ENCODE results near the gene ZNF778.

ZNF778 gene

GRCh38 chr16:89278441-89279240 lies 61.1 kb downstream of the ZNF778 start:
- DNase-seq: no peak

- no peak for DNase-seq
Measured at GRCh38 chr16:89279666-89280481, 62.4 kb downstream of the ZNF778 start.

- DNase-seq: no peak
Measured at GRCh38 chr16:89280546-89281188, 63.2 kb downstream of the ZNF778 start.

GRCh38 chr16:89281189-89281577 lies 63.7 kb downstream of the ZNF778 start:
- DNase-seq: no peak

GRCh38 chr16:89281829-89282228 lies 64.3 kb downstream of the ZNF778 start:
- no peak for DNase-seq

GRCh38 chr16:89282523-89282922 lies 65.0 kb downstream of the ZNF778 start:
- no peak for DNase-seq

GRCh38 chr16:89283449-89283848 lies 65.9 kb downstream of the ZNF778 start:
- no peak for DNase-seq

- DNase-seq: no peak
Measured at GRCh38 chr16:89285381-89285780, 67.9 kb downstream of the ZNF778 start.

GRCh38 chr16:89286096-89286495 lies 68.6 kb downstream of the ZNF778 start:
- no peak for DNase-seq
